NT2/D1 (cell line): ENCODE data around the gene ABCB9.
A peak's percentile ranks its signal among the peaks of the same experiment; 100 is the strongest.

ENCODE experiments used
- DNase-seq: peaks from one replicate; pipeline ENCODE4 v3.0.0-alpha.2; 2011; ENCODE audit warnings: low read depth, low spot score
- H3K27me3 ChIP-seq: 2 replicates; pipeline ENCODE4 v1.6.0; 2011; ENCODE audit warnings: mild to moderate bottlenecking; ENCODE audit not compliant: insufficient read length, insufficient read depth
- H3K36me3 ChIP-seq: 2 replicates; pipeline ENCODE4 v1.6.1; 2011; ENCODE audit warnings: mild to moderate bottlenecking, low read length, mixed read lengths; ENCODE audit not compliant: insufficient read depth, insufficient read length
- H3K4me1 ChIP-seq: 2 replicates; pipeline ENCODE4 v1.5.1; 2011; ENCODE audit not compliant: insufficient read depth, insufficient read length
- H3K4me3 ChIP-seq: 2 replicates; pipeline ENCODE4 v1.5.1; 2011; ENCODE audit warnings: low read depth; ENCODE audit not compliant: insufficient read length
- H3K9ac ChIP-seq: 2 replicates; pipeline ENCODE4 v1.6.0; 2011; ENCODE audit warnings: low read depth; ENCODE audit not compliant: insufficient read length
- H3K9me3 ChIP-seq: 2 replicates; pipeline ENCODE4 v1.5.1; 2011; ENCODE audit warnings: mild to moderate bottlenecking, low read length; ENCODE audit not compliant: insufficient read depth
- SUZ12 ChIP-seq: IDR thresholded peaks from 2 replicates; pipeline ENCODE4 v1.6.1; 2011; ENCODE audit not compliant: insufficient read length, insufficient read depth; ENCODE audit errors: extremely low read depth
- YY1 ChIP-seq: IDR thresholded peaks from 2 replicates; pipeline ENCODE4 v1.6.1; 2011; ENCODE audit not compliant: insufficient read length, insufficient read depth
- ZNF274 ChIP-seq: IDR thresholded peaks from 2 replicates; pipeline ENCODE4 v1.6.1; 2011; ENCODE audit warnings: mild to moderate bottlenecking, low read depth, low read length

ABCB9 gene

GRCh38 chr12:122965321-122965751 lies 927 bp downstream of the ABCB9 start:
- peak overlapping the region; percentile 91 for H3K9ac ChIP-seq
- no peaks in the 10 kb centered on the region for H3K9me3 ChIP-seq
- TF ChIP-seq ZNF274 (no peak), YY1 (no peak), SUZ12 (no peak)
- H3K27me3 ChIP-seq, result no peaks in the 10 kb centered on the region
- peaks cover under 1% of the 10 kb centered on the region for H3K36me3 ChIP-seq
- H3K4me1 ChIP-seq, result peaks cover 13% of the 10 kb centered on the region
- H3K4me3 ChIP-seq, result peak overlapping the region; percentile 69
- no peak for DNase-seq

GRCh38 chr12:122964439-122965257 lies 1.6 kb downstream of the ABCB9 start:
- Histone ChIP-seq H3K4me3 (no peak overlapping the region), H3K36me3 (peaks cover 8% of the 10 kb centered on the region), H3K4me1 (peaks cover 14% of the 10 kb centered on the region), H3K9ac (no peak overlapping the region), H3K9me3 (no peaks in the 10 kb centered on the region), H3K27me3 (no peaks in the 10 kb centered on the region)
- no peak for TF ChIP-seq YY1
- no peak for TF ChIP-seq SUZ12
- no peak for TF ChIP-seq ZNF274
- DNase-seq, result no peak

- no peak for TF ChIP-seq YY1
- TF ChIP-seq ZNF274, result no peak
- TF ChIP-seq SUZ12, result no peak
- DNase-seq, result no peak
- Histone ChIP-seq H3K27me3 (no peaks in the 10 kb centered on the region), H3K9ac (peak overlapping the region; percentile 72), H3K4me3 (peak overlapping the region; percentile 4), H3K9me3 (no peaks in the 10 kb centered on the region), H3K36me3 (peaks cover 14% of the 10 kb centered on the region), H3K4me1 (peaks cover 14% of the 10 kb centered on the region)
Observed at GRCh38 chr12:122963941-122964265, 2.4 kb downstream of the ABCB9 start.

GRCh38 chr12:122961531-122962329 lies 4.5 kb downstream of the ABCB9 start:
- Histone ChIP-seq H3K4me1 (peaks cover 14% of the 10 kb centered on the region), H3K36me3 (peaks cover 24% of the 10 kb centered on the region), H3K9ac (no peak overlapping the region), H3K4me3 (no peak overlapping the region), H3K27me3 (no peaks in the 10 kb centered on the region), H3K9me3 (no peaks in the 10 kb centered on the region)
- DNase-seq, result no peak
- no peak for TF ChIP-seq ZNF274

GRCh38 chr12:122960193-122960569 lies 6.1 kb downstream of the ABCB9 start:
- no peak for DNase-seq
- H3K9ac ChIP-seq, result no peak overlapping the region
- TF ChIP-seq SUZ12 (no peak), YY1 (no peak), ZNF274 (no peak)
- H3K4me1 ChIP-seq, result peaks cover 12% of the 10 kb centered on the region
- no peak overlapping the region for H3K4me3 ChIP-seq
- H3K9me3 ChIP-seq, result no peaks in the 10 kb centered on the region
- H3K36me3 ChIP-seq, result peaks cover 24% of the 10 kb centered on the region
- H3K27me3 ChIP-seq, result no peaks in the 10 kb centered on the region

GRCh38 chr12:122959566-122960192 lies 6.6 kb downstream of the ABCB9 start:
- Histone ChIP-seq H3K4me1 (peaks cover 8% of the 10 kb centered on the region), H3K4me3 (no peak overlapping the region), H3K36me3 (peaks cover 24% of the 10 kb centered on the region), H3K9me3 (no peaks in the 10 kb centered on the region), H3K9ac (no peak overlapping the region), H3K27me3 (no peaks in the 10 kb centered on the region)
- no peak for TF ChIP-seq ZNF274
- TF ChIP-seq YY1, result no peak
- TF ChIP-seq SUZ12, result no peak
- no peak for DNase-seq
